HG02840 (cell line): ENCODE measurements around the gene ZHX3.

Experiments
- ATAC-seq: cut with Tn5 transposase; IDR thresholded peaks from one replicate; pipeline ENCODE4 v1.9.1; 2021; ENCODE audit warnings: mild to moderate bottlenecking, moderate library complexity, moderate number of reproducible peaks; ENCODE audit not compliant: unreplicated experiment, low FRiP score

Gene ZHX3

GRCh38 chr20:41232973-41233926, 84.3 kb downstream of the ZHX3 start:
- ATAC-seq: no peak

DNA sequence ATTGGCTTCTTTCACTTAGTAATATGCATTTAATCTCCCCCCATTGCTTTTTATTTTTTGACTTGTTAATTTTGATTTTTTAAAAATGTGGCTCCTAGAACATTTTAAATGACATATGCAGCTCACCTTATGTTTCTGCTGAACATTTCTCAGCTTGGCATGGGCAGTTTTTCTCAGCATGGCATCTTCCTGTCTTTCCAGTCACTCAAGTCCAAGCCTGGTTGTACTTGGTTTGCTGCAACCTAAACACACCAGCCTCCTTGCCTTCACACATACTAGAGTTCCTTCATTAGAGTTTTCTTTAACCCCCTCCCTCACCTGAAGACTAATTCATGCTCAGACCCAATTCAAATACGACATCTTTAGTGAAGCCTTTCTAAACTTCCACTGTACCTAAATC, 86.4 kb downstream of the ZHX3 start:
- ATAC-seq: no peak

DNA sequence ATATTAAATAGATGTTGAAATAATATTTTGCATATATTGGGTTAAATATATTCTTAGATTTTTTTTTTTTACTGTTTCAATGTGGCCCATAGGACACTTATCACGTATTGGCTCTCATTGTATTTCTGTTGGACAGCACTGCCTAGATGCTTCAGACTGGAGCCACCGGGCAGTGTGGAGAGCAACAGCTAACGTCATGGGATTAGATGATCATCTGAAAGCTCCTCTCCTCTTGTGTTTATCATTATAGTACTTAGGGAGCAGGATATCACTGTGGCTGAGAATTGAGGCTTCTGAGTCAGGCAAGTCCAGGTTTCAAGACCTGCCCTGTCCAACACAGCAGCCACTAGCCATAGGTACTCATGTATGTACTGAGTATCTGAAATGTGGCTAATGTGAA, 87.4 kb downstream of the ZHX3 start:
- no peak for ATAC-seq

- ATAC-seq: no peak
Measured at GRCh38 chr20:41229259-41229658, 88.3 kb downstream of the ZHX3 start.

DNA sequence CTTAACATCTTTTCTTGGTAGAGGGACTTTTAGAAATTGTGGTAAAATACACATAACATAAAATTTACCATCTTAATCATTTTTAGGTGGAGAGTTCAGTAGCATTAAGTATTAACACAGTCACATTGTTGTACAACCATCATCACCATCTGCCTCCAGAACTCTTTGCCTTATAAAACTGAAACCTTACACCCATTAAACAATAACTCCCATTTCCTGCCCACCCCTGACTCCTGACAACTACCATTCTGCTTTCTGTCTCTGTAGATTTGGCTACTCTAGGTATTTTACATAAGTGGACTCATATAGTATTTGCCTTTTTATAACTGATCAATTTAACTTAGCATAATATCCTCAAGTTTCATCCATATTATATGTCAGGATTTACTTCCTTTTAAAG, 88.7 kb downstream of the ZHX3 start:
- no peak for ATAC-seq

- ATAC-seq: no peak
Measured at GRCh38 chr20:41226426-41226825, 91.1 kb downstream of the ZHX3 start.

- no peak for ATAC-seq
Measured at GRCh38 chr20:41225091-41225490, 92.4 kb downstream of the ZHX3 start.

GRCh38 chr20:41224281-41224680, 93.2 kb downstream of the ZHX3 start:
- ATAC-seq: no peak

- no peak for ATAC-seq
Measured at GRCh38 chr20:41223112-41223511, 94.4 kb downstream of the ZHX3 start.

DNA sequence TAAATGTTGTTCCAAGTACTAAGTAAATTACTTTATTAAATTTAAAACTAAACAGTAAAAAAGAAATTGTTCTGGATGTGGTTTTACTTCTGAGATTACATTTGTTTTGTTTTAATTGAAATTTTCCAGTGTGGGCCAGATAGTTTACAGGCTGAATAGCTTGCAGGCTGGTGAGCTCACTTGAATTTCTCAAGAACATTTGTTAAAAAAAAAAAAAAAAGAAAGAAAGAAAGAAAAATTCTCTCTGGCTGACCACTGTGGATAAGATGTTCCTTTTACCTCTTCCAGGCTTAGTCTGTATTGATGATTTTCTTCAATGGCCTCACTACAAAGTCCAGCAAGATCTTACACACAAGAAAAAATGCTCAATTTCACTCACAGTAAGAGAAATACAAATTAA, 94.8 kb downstream of the ZHX3 start:
- ATAC-seq: no peak

DNA sequence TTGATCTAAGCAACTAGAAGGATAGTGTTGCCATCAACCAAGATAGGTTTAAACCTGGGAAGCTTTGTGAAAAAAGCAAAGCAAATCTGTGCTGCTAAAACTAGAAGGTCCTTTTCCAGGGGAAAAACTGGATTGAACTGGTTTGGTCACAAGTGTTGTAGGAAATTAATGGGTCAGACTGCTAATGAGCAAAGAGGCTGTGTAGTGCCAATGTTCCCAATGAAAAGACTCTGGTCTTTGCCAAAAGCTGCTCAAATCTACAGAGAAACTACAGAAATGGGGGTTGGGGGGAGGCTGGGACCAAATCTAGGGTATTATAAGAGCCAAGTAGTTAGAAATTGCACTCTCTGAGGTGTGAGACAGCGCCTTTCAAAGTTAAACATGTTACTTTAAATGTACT, 95.2 kb downstream of the ZHX3 start:
- ATAC-seq: no peak

GRCh38 chr20:41221614-41222218, 95.8 kb downstream of the ZHX3 start:
- no peak for ATAC-seq

- ATAC-seq: no peak
Measured at GRCh38 chr20:41219824-41220223, 97.7 kb downstream of the ZHX3 start.

DNA sequence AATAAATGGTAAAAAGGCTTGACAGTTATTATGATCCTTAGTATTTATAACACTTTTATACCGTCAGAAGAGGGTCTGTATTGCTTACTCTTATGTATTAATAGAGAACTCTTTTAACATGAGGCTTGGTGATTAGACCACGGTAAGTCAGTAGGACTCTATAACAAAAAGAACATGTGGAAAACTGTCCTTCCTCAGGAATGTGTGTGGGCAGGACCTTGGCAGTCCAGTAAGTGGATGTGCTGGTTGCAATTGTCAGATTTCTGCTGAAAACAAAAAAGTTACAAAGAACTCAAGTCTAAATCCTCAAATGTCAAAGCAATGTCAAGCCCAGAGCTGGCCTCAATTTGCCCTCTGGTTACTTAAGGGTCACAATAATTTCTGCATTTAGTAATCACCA, 99.1 kb downstream of the ZHX3 start:
- ATAC-seq: no peak

GRCh38 chr20:41217422-41217821, 100.1 kb downstream of the ZHX3 start:
- ATAC-seq: no peak

DNA sequence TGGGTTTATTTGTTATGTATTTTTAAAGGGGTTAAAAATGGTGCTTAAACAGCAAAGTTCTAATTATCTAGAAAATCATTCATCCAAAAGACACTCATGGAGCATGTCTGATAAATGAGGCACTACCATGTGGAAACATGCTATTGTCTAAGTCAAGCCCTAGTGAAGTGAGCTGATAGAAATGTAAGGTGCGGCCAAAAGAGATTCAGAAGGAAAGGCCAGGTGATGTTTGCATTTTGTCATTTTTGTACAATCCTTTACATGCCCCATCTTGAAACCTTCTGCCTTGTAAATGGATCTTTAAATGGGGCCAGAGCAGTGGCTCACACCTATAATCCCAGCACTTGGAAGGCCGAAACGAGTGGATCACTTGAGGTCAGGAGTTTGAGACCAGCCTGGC, 102.9 kb downstream of the ZHX3 start:
- no peak for ATAC-seq

DNA sequence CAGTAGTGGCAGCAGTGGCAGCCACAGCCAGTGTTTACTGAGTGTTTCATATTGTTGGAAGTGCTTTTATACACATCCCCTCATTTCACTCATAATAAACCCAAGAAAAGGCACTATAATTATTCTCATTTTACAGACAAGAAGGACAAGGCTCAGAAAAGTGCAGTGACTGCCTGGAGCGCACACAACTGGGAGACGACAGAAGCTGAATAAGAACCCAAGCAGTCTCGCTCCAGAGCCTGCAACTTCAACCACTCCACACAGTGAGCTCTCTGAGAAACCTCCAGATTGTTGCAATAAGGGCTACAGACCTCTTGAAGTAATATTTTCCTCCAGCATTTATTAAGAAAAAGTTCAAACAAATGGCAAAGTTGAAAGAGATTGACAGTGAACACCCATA, 103.3 kb downstream of the ZHX3 start:
- no peak for ATAC-seq

DNA sequence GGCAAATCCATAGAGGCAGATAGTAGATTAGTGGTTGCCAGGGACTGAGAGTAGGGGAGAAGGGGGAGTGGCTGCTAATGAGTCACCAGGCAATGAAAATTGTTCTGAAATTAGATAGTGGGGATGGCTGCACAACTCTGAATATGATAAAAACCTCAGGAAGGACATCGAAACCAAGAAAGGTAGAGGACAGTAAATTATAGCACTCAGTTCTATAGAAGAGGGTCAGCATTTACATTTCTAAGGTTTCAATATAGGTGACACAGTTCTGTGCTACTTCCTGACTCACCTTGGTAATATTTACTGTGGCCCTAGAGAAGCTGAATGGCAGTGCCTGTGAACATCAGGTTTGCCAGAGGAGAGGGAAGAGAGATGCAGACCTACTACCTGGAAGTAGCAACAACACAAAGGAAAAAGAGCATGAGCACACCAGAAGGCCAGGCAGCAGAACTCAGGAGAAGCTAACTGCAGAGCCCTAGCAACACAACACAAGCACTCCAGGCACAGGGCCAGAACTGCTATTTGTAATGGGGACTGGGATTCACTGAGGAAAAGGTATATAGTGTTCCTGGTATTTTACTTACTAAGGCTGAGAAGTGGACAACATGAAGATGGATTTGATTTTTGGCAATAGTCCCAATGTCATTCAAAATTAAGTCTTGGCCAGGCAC, 104.2 kb downstream of the ZHX3 start:
- ATAC-seq: no peak

- no peak for ATAC-seq
Measured at GRCh38 chr20:41205313-41205712, 112.2 kb downstream of the ZHX3 start.

GRCh38 chr20:41204304-41205265, 112.9 kb downstream of the ZHX3 start:
- no peak for ATAC-seq
